Hepatocyte (in vitro differentiated cells): ENCODE measurements around the gene CTNND2.

Source experiments
- CTCF ChIP-seq: fragments of 200-600 bp; sonication (generic); IDR thresholded peaks from 2 replicates; pipeline ENCODE4 v1.5.1; 2016; ENCODE audit warnings: antibody characterized with exemption, mild to moderate bottlenecking; ENCODE audit not compliant: poor library complexity
- EZH2 ChIP-seq: fragments of 200-600 bp; sonication (generic); IDR thresholded peaks from 2 replicates; pipeline ENCODE4 v1.6.1; 2016; ENCODE audit warnings: antibody characterized with exemption, mild to moderate bottlenecking, borderline replicate concordance
- EZH2phosphoT487 ChIP-seq: fragments of 200-600 bp; sonication (generic); IDR thresholded peaks from one replicate; pipeline ENCODE4 v1.6.1; 2018; ENCODE audit warnings: antibody characterized with exemption, mild to moderate bottlenecking, low read depth, moderate library complexity; ENCODE audit not compliant: unreplicated experiment, severe bottlenecking

DNA sequence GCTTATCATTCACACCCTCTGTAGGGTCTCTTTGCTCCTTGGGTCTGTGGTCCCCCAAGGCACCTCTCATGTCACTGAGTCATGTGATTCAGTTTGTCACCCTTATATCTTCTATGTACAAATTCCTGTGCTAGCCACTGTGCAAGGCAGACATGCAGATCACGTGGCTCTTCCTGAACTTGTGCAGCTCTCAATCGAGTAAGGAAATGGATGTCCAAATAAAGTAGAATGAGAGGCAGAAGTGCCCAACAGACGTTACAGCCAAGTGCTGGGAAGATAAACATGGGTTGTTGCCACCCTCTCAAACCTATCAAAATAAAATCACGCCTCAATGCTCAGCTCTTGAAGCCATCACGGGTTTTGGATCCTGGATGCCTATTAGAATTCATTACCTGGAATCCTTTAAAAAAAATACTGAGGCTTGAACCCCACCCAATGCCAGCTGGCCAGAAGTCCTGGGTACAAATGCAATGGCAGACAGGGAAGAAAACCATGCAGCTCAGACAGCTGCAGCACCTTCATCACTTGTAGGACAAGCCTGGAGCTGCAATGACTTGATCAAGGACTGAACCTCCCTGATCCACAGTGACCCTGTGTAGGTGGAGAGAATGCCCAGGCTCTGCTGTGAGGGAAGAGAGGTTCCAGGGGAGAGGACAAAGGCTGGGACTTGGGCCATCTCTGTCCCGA is 914.5 kb downstream of the CTNND2 start:
- TF ChIP-seq CTCF (no peak), EZH2 (no peak), EZH2phosphoT487 (no peak)
